K562 (cell line): ENCODE data around the gene ZNF350.

Experiments
- CCNT2 ChIP-seq: IDR thresholded peaks from 2 replicates; pipeline ENCODE4 v1.6.1; 2011; ENCODE audit warnings: borderline replicate concordance, low read depth, mild to moderate bottlenecking, moderate library complexity, mixed read lengths, low read length; ENCODE audit not compliant: insufficient read length; ENCODE audit errors: extremely low read depth
- CTCF ChIP-seq, 3 experiments: IDR thresholded peaks in 2 of 3; conservative IDR thresholded peaks in 1 of 3; 2 replicates each; pipeline ENCODE4 v1.5.1; 2011 to 2012; ENCODE audit warnings: low read length in 3 of 3, mild to moderate bottlenecking in 3 of 3, control low read depth in 2 of 3, improper control_type of control experiment in 1 of 3, inconsistent platforms in 1 of 3, low read depth in 1 of 3, mixed read lengths in 1 of 3, moderate library complexity in 1 of 3; ENCODE audit not compliant: insufficient read depth in 2 of 3
- EP300 ChIP-seq: IDR thresholded peaks from 2 replicates; pipeline ENCODE4 v1.6.1; 2012; ENCODE audit warnings: low read length, improper control_type of control experiment
- HDAC2 ChIP-seq: fragments of 450-650 bp; IDR thresholded peaks from 2 replicates; pipeline ENCODE4 v1.6.1; 2016; ENCODE audit warnings: mild to moderate bottlenecking
- RB1 ChIP-seq: fragments of 450-650 bp; IDR thresholded peaks from 2 replicates; pipeline ENCODE4 v1.6.1; 2017; ENCODE audit warnings: low read depth, mild to moderate bottlenecking
- TAF1 ChIP-seq: IDR thresholded peaks from 2 replicates; pipeline ENCODE4 v1.6.1; 2011; ENCODE audit warnings: mild to moderate bottlenecking, low read length, moderate library complexity; ENCODE audit not compliant: insufficient read depth, control insufficient read depth, severe bottlenecking; ENCODE audit errors: extremely low read depth
- ZNF263 ChIP-seq: sonication (generic); formaldehyde crosslinking; IDR thresholded peaks from 2 replicates; pipeline ENCODE4 v1.8.0; 2022; ENCODE audit warnings: mild to moderate bottlenecking, missing genetic modification reagents, borderline replicate concordance
- ZNF644 ChIP-seq: fragments of 200-800 bp; sonication (Bioruptor generic); IDR thresholded peaks from 2 replicates; pipeline ENCODE4 v1.6.1; 2016; ENCODE audit warnings: low read depth, missing genetic modification characterization, missing compliant biosample characterization
- TF ChIP-seq, protein P1 (sequence below): sonication (generic); formaldehyde crosslinking; IDR thresholded peaks from 2 replicates; pipeline ENCODE4 v1.8.0; 2022; ENCODE audit warnings: mild to moderate bottlenecking, missing genetic modification reagents, borderline replicate concordance

- no peak for TF ChIP-seq CCNT2
- TF ChIP-seq HDAC2 = no peak
- TF ChIP-seq, protein P1, sequence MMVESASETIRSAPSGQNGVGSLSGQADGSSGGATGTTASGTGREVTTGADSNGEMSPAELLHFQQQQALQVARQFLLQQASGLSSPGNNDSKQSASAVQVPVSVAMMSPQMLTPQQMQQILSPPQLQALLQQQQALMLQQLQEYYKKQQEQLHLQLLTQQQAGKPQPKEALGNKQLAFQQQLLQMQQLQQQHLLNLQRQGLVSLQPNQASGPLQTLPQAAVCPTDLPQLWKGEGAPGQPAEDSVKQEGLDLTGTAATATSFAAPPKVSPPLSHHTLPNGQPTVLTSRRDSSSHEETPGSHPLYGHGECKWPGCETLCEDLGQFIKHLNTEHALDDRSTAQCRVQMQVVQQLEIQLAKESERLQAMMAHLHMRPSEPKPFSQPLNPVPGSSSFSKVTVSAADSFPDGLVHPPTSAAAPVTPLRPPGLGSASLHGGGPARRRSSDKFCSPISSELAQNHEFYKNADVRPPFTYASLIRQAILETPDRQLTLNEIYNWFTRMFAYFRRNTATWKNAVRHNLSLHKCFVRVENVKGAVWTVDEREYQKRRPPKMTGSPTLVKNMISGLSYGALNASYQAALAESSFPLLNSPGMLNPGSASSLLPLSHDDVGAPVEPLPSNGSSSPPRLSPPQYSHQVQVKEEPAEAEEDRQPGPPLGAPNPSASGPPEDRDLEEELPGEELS (CRISPR knock-in tag) = no peak
- no peak for TF ChIP-seq ZNF644 (tag)
- no peak for TF ChIP-seq CTCF (IDR thresholded peaks at IDR 0.05 in 2 of 3, conservative IDR thresholded peaks at IDR 0.05 in 1 of 3; ENCODE audit: insufficient read depth in 2 of 3, low read depth in 1 of 3, low read length in 3 of 3)
- TF ChIP-seq ZNF263 = no peak
- TF ChIP-seq TAF1 = no peak
- TF ChIP-seq EP300 = no peak
- TF ChIP-seq RB1 = no peak
Observed at GRCh38 chr19:51994048-51994644, 7.5 kb upstream of the ZNF350 start.
